Measurements from ENCODE around the gene CTSC.

DNA sequence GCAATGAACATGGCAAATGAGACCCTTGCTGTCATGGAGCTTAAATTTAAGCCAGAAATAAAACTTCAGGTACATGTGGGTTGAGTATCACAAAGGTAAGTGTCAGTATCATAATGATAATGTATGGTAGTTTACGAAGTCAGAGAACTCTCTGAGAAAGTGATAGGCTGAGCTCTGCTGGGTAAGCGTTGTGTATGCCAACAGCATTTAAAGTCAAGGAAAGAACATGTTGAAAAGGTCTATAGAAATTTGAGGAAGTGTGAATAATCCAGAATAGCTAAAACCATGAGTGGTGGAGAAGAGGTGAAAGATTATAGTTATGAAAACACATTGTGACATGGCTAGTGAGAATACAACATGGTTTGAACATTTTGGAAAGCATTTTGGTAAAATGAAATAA is 17.4 kb upstream of the CTSC start:
- TF ChIP-seq EP300 (IDR thresholded peaks at IDR 0.05): no peak
- no peak for TF ChIP-seq CTCF (IDR thresholded peaks at IDR 0.05)
